Trophoblast cell (in vitro differentiated cells and primary cell): Measurements from ENCODE around the gene DPEP2NB.
"Not testable (repeated sequence)": the region's sequence is repeated elsewhere in the genome, so short reads cannot be mapped to it uniquely, and the experiment has no call there.

ENCODE experiments used
- DNase-seq, 2 donors: peaks; one replicate each; pipeline ENCODE4 v3.0.0-alpha.2; 2016
- H2AFZ ChIP-seq: 2 replicates; pipeline ENCODE4 v1.6.1; 2013; ENCODE audit warnings: low read length, moderate library complexity, mild to moderate bottlenecking; ENCODE audit not compliant: insufficient read depth, poor library complexity
- H2AK5ac ChIP-seq: 2 replicates; pipeline ENCODE4 v1.6.1; 2013; ENCODE audit warnings: mild to moderate bottlenecking, low read length
- H2BK120ac ChIP-seq: 2 replicates; pipeline ENCODE4 v1.6.1; 2013; ENCODE audit warnings: low read length, mild to moderate bottlenecking, moderate library complexity; ENCODE audit not compliant: insufficient read depth, poor library complexity
- H2BK12ac ChIP-seq: 2 replicates; pipeline ENCODE4 v1.6.1; 2013; ENCODE audit warnings: mild to moderate bottlenecking, low read length, moderate library complexity
- H2BK5ac ChIP-seq: 2 replicates; pipeline ENCODE4 v1.6.1; 2013; ENCODE audit warnings: low read length, low read depth, moderate library complexity, mild to moderate bottlenecking; ENCODE audit not compliant: poor library complexity
- H3K14ac ChIP-seq: 2 replicates; pipeline ENCODE4 v1.6.1; 2013; ENCODE audit warnings: mild to moderate bottlenecking, low read length
- H3K18ac ChIP-seq: 2 replicates; pipeline ENCODE4 v1.6.1; 2013; ENCODE audit warnings: mild to moderate bottlenecking, low read length
- H3K23ac ChIP-seq: 2 replicates; pipeline ENCODE4 v1.6.1; 2013; ENCODE audit warnings: low read length
- H3K27ac ChIP-seq: 2 replicates; pipeline ENCODE4 v1.5.1; 2013; ENCODE audit warnings: low read depth, mild to moderate bottlenecking, inconsistent platforms, low read length, moderate library complexity
- H3K27me3 ChIP-seq: 2 replicates; pipeline ENCODE4 v1.6.1; 2013; ENCODE audit warnings: inconsistent platforms, mild to moderate bottlenecking, low read length, moderate library complexity; ENCODE audit not compliant: insufficient read depth
- H3K36me3 ChIP-seq, 2 experiments: 1 replicate in 1 of 2; 2 replicates in 1 of 2; pipeline ENCODE4 v1.6.1; 2013; ENCODE audit warnings: low read length in 2 of 2, mild to moderate bottlenecking in 2 of 2, moderate library complexity in 1 of 2; ENCODE audit not compliant: insufficient read depth in 2 of 2, control insufficient read depth in 1 of 2
- H3K4ac ChIP-seq: 2 replicates; pipeline ENCODE4 v1.6.1; 2013; ENCODE audit warnings: low read depth, mild to moderate bottlenecking, low read length, moderate library complexity
- H3K4me1 ChIP-seq, 2 experiments: 1 replicate in 1 of 2; 2 replicates in 1 of 2; pipeline ENCODE4 v1.6.1; 2013; ENCODE audit warnings: low read length in 2 of 2, mild to moderate bottlenecking in 2 of 2, moderate library complexity in 1 of 2; ENCODE audit not compliant: insufficient read depth in 2 of 2, control insufficient read depth in 1 of 2
- H3K4me2 ChIP-seq: 2 replicates; pipeline ENCODE4 v1.6.1; 2013; ENCODE audit warnings: inconsistent platforms, mild to moderate bottlenecking, low read length, moderate library complexity
- H3K4me3 ChIP-seq: 2 replicates; pipeline ENCODE4 v1.5.1; 2013; ENCODE audit warnings: mild to moderate bottlenecking, low read depth, low read length, inconsistent platforms
- H3K79me1 ChIP-seq: one replicate; pipeline ENCODE4 v1.6.1; 2013; ENCODE audit warnings: low read length
- H3K79me2 ChIP-seq: 2 replicates; pipeline ENCODE4 v1.6.1; 2013; ENCODE audit warnings: low read length, mild to moderate bottlenecking; ENCODE audit not compliant: control insufficient read depth, insufficient read depth, poor library complexity
- H3K9ac ChIP-seq: 2 replicates; pipeline ENCODE4 v1.6.1; 2013; ENCODE audit warnings: mild to moderate bottlenecking, low read length
- H3K9me3 ChIP-seq: 2 replicates; pipeline ENCODE4 v1.6.1; 2013; ENCODE audit warnings: low read depth, mild to moderate bottlenecking, control low read depth, inconsistent platforms, low read length; ENCODE audit not compliant: insufficient read depth
- H4K12ac ChIP-seq: 2 replicates; pipeline ENCODE4 v1.6.1; 2013; ENCODE audit warnings: low read depth, mild to moderate bottlenecking, low read length, moderate library complexity
- H4K8ac ChIP-seq: 2 replicates; pipeline ENCODE4 v1.6.1; 2013; ENCODE audit warnings: low read depth, mild to moderate bottlenecking, low read length, moderate library complexity
- H4K91ac ChIP-seq: one replicate; pipeline ENCODE4 v1.6.1; 2013; ENCODE audit warnings: low read depth, mild to moderate bottlenecking, low read length, moderate library complexity
- WGBS: extraction: QIAGEN DNeasy Blood & Tissue Kit; methylation state at CpG from one replicate; pipeline ENCODE4 v1.1.7; 2013; ENCODE audit warnings: missing lambda C conversion rate; ENCODE audit not compliant: insufficient read length, insufficient coverage; ENCODE audit errors: extremely low coverage; 5-methylcytosine and 5-hydroxymethylcytosine counted together

DPEP2NB gene

DNA sequence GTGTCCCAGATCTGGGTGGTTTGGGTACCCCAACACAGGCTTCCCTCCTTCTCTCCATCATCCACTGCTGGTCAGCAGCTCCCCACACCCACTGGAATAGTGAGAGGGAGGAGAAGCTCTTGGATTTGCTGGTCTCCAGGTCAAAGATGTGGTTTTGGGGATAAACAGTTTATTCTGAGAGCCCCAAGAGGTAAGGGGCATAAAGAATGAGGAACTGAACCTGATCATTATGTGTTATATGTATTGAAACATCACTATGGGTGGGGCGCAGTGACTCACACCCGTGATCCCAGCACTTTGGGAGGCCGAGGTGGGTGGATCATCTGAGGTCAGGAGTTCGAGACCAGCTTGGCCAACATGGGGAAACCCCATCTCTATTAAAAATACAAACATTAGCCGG, 20.3 kb downstream of the DPEP2NB start:
- H2BK5ac ChIP-seq = no peak overlapping the region
- H3K27ac ChIP-seq = no peak overlapping the region
- no peak overlapping the region for H3K4me2 ChIP-seq
- no peaks in the 10 kb centered on the region for H3K36me3 ChIP-seq
- DNase-seq = no peak
- H4K12ac ChIP-seq = no peak overlapping the region
- H2BK12ac ChIP-seq = no peak overlapping the region
- H2BK120ac ChIP-seq = no peak overlapping the region
- H2AK5ac ChIP-seq = no peak overlapping the region
- H3K4me3 ChIP-seq = no peak overlapping the region
- H3K27me3 ChIP-seq = no peaks in the 10 kb centered on the region
- H3K9ac ChIP-seq = no peak overlapping the region
- no peak overlapping the region for H4K8ac ChIP-seq
- no peak overlapping the region for H3K18ac ChIP-seq
- no CpG with 5 or more reads among the region's 5 CpGs for WGBS
- peaks cover 3 to 5% of the 10 kb centered on the region in 2 experiments for H3K4me1 ChIP-seq
- peaks cover 2% of the 10 kb centered on the region for H3K79me1 ChIP-seq
- H3K79me2 ChIP-seq = peaks cover 1% of the 10 kb centered on the region
- H3K14ac ChIP-seq = no peak overlapping the region
- H3K23ac ChIP-seq = no peak overlapping the region
- no peak overlapping the region for H3K4ac ChIP-seq
- no peaks in the 10 kb centered on the region for H3K9me3 ChIP-seq
- no peak overlapping the region for H2AFZ ChIP-seq
- no peak overlapping the region for H4K91ac ChIP-seq

DNA sequence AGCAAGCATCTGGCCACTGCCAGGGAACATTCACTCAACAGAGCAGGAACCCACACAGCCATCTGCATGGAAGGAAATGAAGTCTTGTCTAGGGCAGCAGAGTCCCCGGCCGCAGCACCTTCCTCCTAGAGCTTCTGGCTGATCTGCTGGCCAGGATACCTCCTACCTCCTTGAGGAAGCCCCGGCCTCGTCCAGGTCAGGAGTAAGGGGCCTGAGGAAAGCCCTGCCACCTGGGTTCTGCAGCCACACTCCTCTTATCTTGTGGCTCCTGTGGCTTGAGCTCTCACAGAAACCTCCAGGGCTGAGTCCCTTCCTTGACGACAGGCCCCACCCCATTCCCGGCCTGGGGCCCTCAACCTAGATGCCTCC, 21.7 kb downstream of the DPEP2NB start:
- not testable (repeated sequence) for H3K4me2 ChIP-seq, H2BK5ac ChIP-seq, H4K12ac ChIP-seq, H3K4me3 ChIP-seq, H3K36me3 ChIP-seq, H3K4ac ChIP-seq, H2AFZ ChIP-seq, H3K79me1 ChIP-seq, H3K27ac ChIP-seq, H2BK12ac ChIP-seq, H2BK120ac ChIP-seq, H3K27me3 ChIP-seq, H3K23ac ChIP-seq, H3K79me2 ChIP-seq, H3K9ac ChIP-seq, H2AK5ac ChIP-seq, DNase-seq, H3K9me3 ChIP-seq, H3K4me1 ChIP-seq, H3K14ac ChIP-seq, H3K18ac ChIP-seq
- H4K8ac ChIP-seq = peak overlapping the region; percentile 82
- H4K91ac ChIP-seq = peak overlapping the region; percentile 60
- WGBS = no CpG with 5 or more reads among the region's 6 CpGs

DNA sequence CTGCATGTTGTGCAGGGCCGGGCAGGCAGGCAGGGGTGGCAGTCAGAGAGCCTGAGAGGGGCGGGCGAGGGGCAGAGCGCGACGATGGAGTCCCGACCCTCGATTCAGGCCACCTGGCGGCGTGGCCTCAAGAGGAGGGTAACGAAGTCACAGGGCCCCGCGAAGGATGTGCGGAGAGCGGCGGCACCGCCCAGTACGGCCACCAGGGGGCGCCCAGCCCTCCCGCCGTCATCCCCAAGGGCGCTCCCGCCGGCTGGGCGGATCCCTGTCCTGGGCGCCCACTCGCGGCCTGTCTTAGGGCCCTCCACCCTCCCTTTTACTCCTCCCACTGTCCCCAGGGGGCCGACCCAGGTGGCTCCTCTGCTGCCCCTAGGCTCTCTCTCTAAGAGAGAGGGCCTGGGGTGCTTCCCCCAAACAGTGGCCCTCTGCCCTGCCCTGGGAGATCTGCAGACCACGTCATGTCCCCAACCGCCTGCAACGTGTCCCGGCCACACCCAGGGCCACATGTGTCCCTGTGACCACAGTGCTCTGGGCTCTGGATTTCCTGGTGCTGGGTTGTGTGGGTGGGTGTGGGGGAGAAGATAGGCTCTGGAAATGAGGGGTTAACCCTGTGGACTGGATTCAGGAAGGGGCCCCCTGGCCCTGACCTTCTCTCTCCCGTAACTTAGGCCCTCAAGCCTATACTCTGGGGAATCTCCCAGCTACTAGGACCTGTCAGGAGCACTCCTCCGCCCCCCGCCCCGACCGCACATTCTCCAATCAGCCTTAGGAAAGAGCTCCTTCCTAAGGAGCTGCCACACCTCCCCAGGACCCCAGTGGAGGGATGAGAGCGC, 22.3 kb downstream of the DPEP2NB start:
- H3K9ac ChIP-seq = no peak overlapping the region

DNA sequence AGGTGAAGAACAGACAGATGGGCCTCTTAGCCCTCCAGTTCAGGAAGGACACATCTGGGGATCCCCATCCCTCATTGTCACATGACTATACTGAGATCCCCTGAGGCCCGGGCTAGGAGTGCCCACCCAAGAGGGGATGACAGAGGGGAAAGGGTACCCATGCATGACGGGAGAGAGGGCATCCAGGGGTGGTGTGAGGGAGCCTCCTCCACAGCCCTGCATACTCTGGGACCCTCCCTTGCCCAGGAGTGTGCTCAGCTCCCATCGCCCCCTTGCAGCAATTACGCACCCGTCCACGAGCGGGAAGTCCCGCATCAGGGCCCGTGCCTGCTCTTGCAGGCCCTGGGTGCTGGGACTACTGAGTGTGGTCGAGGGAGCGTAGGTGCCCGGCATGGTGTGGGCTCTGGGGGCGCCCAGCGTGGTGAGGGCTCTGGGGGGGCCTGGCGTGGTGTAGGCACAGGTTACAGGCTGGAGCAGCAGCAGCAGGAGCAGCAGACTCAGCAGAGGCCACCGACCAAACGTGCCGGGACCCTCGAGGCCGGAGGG, 23.0 kb downstream of the DPEP2NB start:
- Histone ChIP-seq H2BK12ac (no peak overlapping the region), H3K9ac (no peak overlapping the region), H3K14ac (no peak overlapping the region), H3K36me3 (no peaks in the 10 kb centered on the region), H3K4me1 (peaks cover 3 to 5% of the 10 kb centered on the region in 2 experiments), H2BK120ac (no peak overlapping the region), H3K27me3 (no peaks in the 10 kb centered on the region), H2AFZ (no peak overlapping the region), H3K4me3 (no peak overlapping the region), H4K91ac (no peak overlapping the region), H2BK5ac (no peak overlapping the region), H3K23ac (no peak overlapping the region), H4K8ac (peak overlapping the region; percentile 1), H3K4ac (no peak overlapping the region), H3K9me3 (no peaks in the 10 kb centered on the region), H3K18ac (no peak overlapping the region), H3K79me1 (peaks cover 2% of the 10 kb centered on the region), H3K79me2 (peaks cover 1% of the 10 kb centered on the region), H3K4me2 (no peak overlapping the region), H3K27ac (no peak overlapping the region), H2AK5ac (no peak overlapping the region), H4K12ac (no peak overlapping the region)
- no peak for DNase-seq
- WGBS = no CpG with 5 or more reads among the region's 20 CpGs

More for the DNA sequence above, 22.3 kb downstream of the DPEP2NB start:
- Histone ChIP-seq H3K18ac (no peak overlapping the region), H3K4me3 (no peak overlapping the region), H3K4me2 (peak overlapping the region; percentile 37), H3K14ac (peak overlapping the region; percentile 45), H3K36me3 (no peaks in the 10 kb centered on the region), H2BK12ac (no peak overlapping the region), H3K4ac (no peak overlapping the region), H3K9me3 (no peaks in the 10 kb centered on the region), H4K12ac (peak overlapping the region; percentile 61), H2AFZ (peak overlapping the region; percentile 65), H4K91ac (peak overlapping the region; percentile 60), H3K79me1 (peaks cover 2% of the 10 kb centered on the region), H2BK5ac (no peak overlapping the region), H2BK120ac (peak overlapping the region; percentile 26), H3K79me2 (peaks cover 1% of the 10 kb centered on the region), H4K8ac (peak overlapping the region; percentile 82), H3K23ac (no peak overlapping the region), H3K4me1 (peaks cover 3 to 5% of the 10 kb centered on the region in 2 experiments), H3K27ac (no peak overlapping the region), H2AK5ac (peak overlapping the region; percentile 79), H3K27me3 (no peaks in the 10 kb centered on the region)
- DNase-seq = peak; percentile 61 to 84
- no CpG with 5 or more reads among the region's 39 CpGs for WGBS
